ENCODE results near the gene RIIAD1. TPM values are rescaled to one million over a fixed set of nuclear protein-coding genes. Genes with fewer than 3 reads are reported as not detected.
A peak's percentile ranks its signal among the peaks of the same experiment; 100 is the strongest.

RIIAD1 gene
- total RNA-seq, 1 donor from 2014 or later, result not detected

GRCh38 chr1:151720554-151720953 lies 768 bp upstream of the RIIAD1 start:
- peak; percentile 45 for ATAC-seq

GRCh38 chr1:151721788-151722510 lies 627 bp downstream of the RIIAD1 start:
- intact Hi-C loops (cut with DNase I), result no loop called here
- no peak overlapping the region for H3K27ac ChIP-seq
- H3K27me3 ChIP-seq, result peaks cover 5% of the 10 kb centered on the region
- no peaks in the 10 kb centered on the region for H3K9me3 ChIP-seq
- H3K4me3 ChIP-seq, result peak overlapping the region; percentile 54
- no peak for TF ChIP-seq CTCF (IDR thresholded peaks at IDR 0.05)
- H3K4me1 ChIP-seq, result peaks cover 29% of the 10 kb centered on the region
- DNase-seq (no peak), ATAC-seq (no peak)
- H3K36me3 ChIP-seq, result no peaks in the 10 kb centered on the region

More at GRCh38 chr1:151720554-151720953, 768 bp upstream of the RIIAD1 start:
- TF ChIP-seq CTCF (IDR thresholded peaks at IDR 0.05), result no peak
- peaks cover 16% of the 10 kb centered on the region for H3K27me3 ChIP-seq
- H3K9me3 ChIP-seq, result no peaks in the 10 kb centered on the region
- DNase-seq, result no peak
- intact Hi-C loops (cut with DNase I), result no loop called here
- no peaks in the 10 kb centered on the region for H3K36me3 ChIP-seq
- peak overlapping the region; percentile 54 for H3K4me3 ChIP-seq
- H3K27ac ChIP-seq, result peak overlapping the region; percentile 76
- peaks cover 30% of the 10 kb centered on the region for H3K4me1 ChIP-seq

GRCh38 chr1:151723726-151724370 lies 2.5 kb downstream of the RIIAD1 start:
- DNase-seq (no peak), ATAC-seq (no peak)
- Histone ChIP-seq H3K9me3 (no peaks in the 10 kb centered on the region), H3K27me3 (no peaks in the 10 kb centered on the region), H3K4me3 (no peak overlapping the region), H3K36me3 (no peaks in the 10 kb centered on the region), H3K27ac (no peak overlapping the region), H3K4me1 (peaks cover 22% of the 10 kb centered on the region)
- intact Hi-C loops (cut with DNase I), result no loop called here
- no peak for TF ChIP-seq CTCF (IDR thresholded peaks at IDR 0.05)

- intact Hi-C loops (cut with DNase I), result no loop called here
- ATAC-seq (no peak), DNase-seq (no peak)
- no peaks in the 10 kb centered on the region for H3K4me1 ChIP-seq
- H3K27me3 ChIP-seq, result no peaks in the 10 kb centered on the region
- no peak overlapping the region for H3K27ac ChIP-seq
- no peak for TF ChIP-seq CTCF (IDR thresholded peaks at IDR 0.05)
- H3K36me3 ChIP-seq, result no peaks in the 10 kb centered on the region
- no peaks in the 10 kb centered on the region for H3K9me3 ChIP-seq
- H3K4me3 ChIP-seq, result no peak overlapping the region
Measured at GRCh38 chr1:151728151-151729054, 7.1 kb downstream of the RIIAD1 start.

GRCh38 chr1:151729157-151729965 lies 8.0 kb downstream of the RIIAD1 start:
- Histone ChIP-seq H3K36me3 (no peaks in the 10 kb centered on the region), H3K27ac (no peak overlapping the region), H3K4me1 (no peaks in the 10 kb centered on the region), H3K27me3 (no peaks in the 10 kb centered on the region), H3K9me3 (no peaks in the 10 kb centered on the region), H3K4me3 (no peak overlapping the region)
- peak; percentile 33 for ATAC-seq
- no peak for DNase-seq
- intact Hi-C loops (cut with DNase I), result no loop called here
- no peak for TF ChIP-seq CTCF (IDR thresholded peaks at IDR 0.05)

All from upper lobe of right lung (tissue), 1 donor.